GM12875 (cell line): ENCODE results near the gene SPESP1.
"Not testable (repeated sequence)": the region's sequence is repeated elsewhere in the genome, so short reads cannot be mapped to it uniquely, and the experiment has no call there.

Experiments
- H3K4me3 ChIP-seq: one replicate; pipeline ENCODE4 v1.5.1; 2011; ENCODE audit warnings: low read depth, low read length, control low read depth
- CTCF ChIP-seq: IDR thresholded peaks from 2 replicates; pipeline ENCODE4 v1.5.1; 2011; ENCODE audit warnings: low read depth, mild to moderate bottlenecking, control low read depth, inconsistent platforms, low read length, moderate library complexity, borderline replicate concordance; ENCODE audit not compliant: insufficient read depth

The SPESP1 gene

GRCh38 chr15:68958597-68958996 lies 28.3 kb downstream of the SPESP1 start:
- H3K4me3 ChIP-seq, result no peak overlapping the region
- no peak for TF ChIP-seq CTCF

GRCh38 chr15:68962465-68962864 lies 32.1 kb downstream of the SPESP1 start:
- no peak overlapping the region for H3K4me3 ChIP-seq
- no peak for TF ChIP-seq CTCF

DNA sequence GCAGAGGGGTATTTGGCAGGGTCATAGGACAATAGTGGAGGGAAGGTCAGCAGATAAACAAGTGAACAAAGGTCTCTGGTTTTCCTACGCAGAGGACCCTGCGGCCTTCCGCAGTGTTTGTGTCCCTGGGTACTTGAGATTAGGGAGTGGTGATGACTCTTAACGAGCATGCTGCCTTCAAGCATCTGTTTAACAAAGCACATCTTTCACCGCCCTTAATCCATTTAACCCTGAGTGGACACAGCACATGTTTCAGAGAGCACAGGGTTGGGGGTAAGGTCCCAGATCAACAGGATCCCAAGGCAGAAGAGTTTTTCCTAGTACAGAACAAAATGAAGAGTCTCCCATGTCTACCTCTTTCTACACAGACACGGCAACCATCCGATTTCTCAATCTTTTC lies 33.4 kb downstream of the SPESP1 start:
- not testable (repeated sequence) for H3K4me3 ChIP-seq

DNA sequence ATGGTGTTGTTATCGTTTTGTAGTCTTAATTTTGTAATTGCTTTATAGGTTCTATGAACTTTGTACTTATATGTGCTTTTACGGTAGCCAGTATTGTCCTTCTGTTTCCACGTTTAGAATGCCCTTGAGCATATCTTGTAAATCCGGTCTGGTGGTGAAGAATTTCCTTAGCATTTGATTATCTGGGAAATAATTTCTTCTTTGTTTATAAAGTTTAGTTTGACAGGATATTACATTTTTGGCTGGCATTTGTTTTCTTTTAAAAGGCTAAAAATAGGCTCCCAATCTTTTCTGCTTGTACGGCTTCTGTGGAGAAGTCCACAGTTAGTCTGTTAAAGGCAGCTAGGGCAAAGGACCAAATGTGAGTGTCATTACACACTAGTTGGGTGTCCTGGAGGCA lies 36.7 kb downstream of the SPESP1 start:
- no peak overlapping the region for H3K4me3 ChIP-seq
- no peak for TF ChIP-seq CTCF

DNA sequence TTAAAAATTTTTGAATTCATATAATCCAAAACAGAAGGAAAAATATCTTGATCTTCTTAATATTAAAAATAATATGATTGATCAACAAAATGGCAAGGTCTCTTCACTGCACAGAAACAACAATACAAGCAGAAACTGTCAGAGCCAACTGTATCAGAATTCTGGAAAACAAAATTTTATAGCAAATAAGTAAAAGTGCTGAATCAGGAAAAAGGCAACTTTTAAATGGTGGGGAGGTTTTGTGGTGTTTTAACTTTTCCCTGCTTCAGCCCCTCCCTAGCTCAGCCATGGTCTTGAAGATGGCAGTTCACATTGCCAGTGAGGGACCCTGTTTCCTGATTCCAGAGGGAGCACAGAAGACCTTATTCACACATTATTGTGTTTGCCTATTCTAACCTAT lies 37.6 kb downstream of the SPESP1 start:
- no peak for TF ChIP-seq CTCF
- no peak overlapping the region for H3K4me3 ChIP-seq

GRCh38 chr15:68969298-68969697 lies 39.0 kb downstream of the SPESP1 start:
- no peak overlapping the region for H3K4me3 ChIP-seq
- no peak for TF ChIP-seq CTCF

DNA sequence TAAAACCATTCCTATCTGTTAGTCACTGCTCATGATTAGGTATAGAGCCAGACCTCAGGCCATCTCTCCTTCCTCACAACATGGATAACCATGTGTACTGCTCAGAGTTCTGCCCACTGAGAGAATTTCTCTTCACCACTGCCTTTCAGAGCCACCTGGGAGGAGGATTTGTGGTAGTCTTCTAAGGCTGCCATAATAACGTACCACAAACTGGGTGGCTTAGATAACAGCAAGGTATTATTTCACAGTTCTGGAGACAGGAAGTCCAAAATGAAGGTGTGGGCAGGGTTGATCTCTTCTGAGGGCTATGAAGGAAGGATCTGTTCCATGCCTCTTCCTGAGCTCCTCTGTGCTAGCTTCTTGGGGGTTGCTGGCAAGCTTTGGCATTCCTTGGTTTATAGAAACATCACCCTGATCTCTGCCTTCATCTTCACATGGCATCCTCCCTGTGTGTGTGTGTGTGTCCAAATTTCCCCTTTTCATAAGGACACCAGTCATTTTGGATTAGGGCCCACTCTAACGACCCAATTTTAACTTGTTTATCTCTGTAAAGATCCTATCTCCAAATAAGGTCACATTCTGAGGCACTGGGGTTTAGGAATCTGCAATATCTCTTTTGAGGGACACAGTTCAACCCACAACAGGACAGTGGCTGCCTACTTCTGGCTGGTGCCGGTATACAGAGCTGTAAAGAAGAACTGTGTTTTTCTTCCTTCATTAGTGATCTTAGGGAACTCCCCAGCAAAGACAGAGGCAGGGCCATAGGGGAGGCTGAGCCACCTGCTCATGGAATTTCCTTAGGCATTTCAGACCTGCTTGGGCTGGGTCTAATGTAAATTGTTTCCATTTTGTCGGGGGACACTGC lies 42.1 kb downstream of the SPESP1 start:
- no peak for TF ChIP-seq CTCF
- no peak overlapping the region for H3K4me3 ChIP-seq

- H3K4me3 ChIP-seq, result not testable (repeated sequence)
Observed at GRCh38 chr15:68975651-68976160, 45.4 kb downstream of the SPESP1 start.

DNA sequence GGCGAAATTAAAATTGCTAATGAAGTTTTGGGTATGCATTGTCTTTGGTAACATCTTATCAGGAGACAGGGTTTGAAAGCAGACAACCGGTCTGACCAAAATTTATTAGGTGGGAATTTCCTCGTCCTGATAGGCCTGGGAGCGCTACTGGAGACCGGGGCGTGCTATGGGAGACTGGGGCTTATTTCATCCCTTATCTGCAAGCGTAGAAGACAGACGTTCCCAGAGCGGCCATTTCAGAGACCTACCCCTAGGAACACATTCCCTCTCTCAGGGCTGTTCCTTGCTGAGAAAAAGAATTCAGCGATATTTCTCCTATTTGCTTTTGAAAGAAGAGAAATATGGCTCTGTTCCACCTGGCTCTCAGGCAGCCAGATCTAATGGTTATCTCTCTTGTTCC lies 47.1 kb downstream of the SPESP1 start:
- H3K4me3 ChIP-seq, result not testable (repeated sequence)
